Cardiac muscle cell (in vitro differentiated cells and primary cell): Measurements from ENCODE around the gene MARCHF10. TPM values are rescaled to one million over a fixed set of nuclear protein-coding genes. Genes with fewer than 3 reads are reported as not detected.

Experiments
- DNase-seq, 2 donors: peaks; one replicate each; pipeline versions ENCODE4 v3.0.0 to v3.0.0-alpha.2; 2010 to 2017; ENCODE audit warnings: low read depth in 1 of 2, low spot score in 1 of 2
- H3K27ac ChIP-seq: fragments of 200-600 bp; sonication (generic); 2 replicates; pipeline ENCODE4 v1.5.1; 2016
- H3K27me3 ChIP-seq: fragments of 200-600 bp; sonication (generic); 2 replicates; pipeline ENCODE4 v1.6.0; 2016; ENCODE audit warnings: control low read depth
- H3K36me3 ChIP-seq: fragments of 200-600 bp; sonication (generic); 2 replicates; pipeline ENCODE4 v1.5.1; 2016; ENCODE audit warnings: control low read depth
- H3K4me1 ChIP-seq: fragments of 200-600 bp; sonication (generic); 2 replicates; pipeline ENCODE4 v1.8.1; 2017; ENCODE audit warnings: low read depth, mild to moderate bottlenecking, mixed run types
- H3K4me3 ChIP-seq: fragments of 200-600 bp; sonication (generic); 2 replicates; pipeline ENCODE4 v1.5.1; 2016; ENCODE audit warnings: mild to moderate bottlenecking
- H3K9me3 ChIP-seq: fragments of 200-600 bp; sonication (generic); 2 replicates; pipeline ENCODE4 v1.5.1; 2017; ENCODE audit warnings: low read depth, mild to moderate bottlenecking, control low read depth
- CTCF ChIP-seq: IDR thresholded peaks from 2 replicates; pipeline ENCODE4 v1.5.1; 2012; ENCODE audit warnings: low read depth, mild to moderate bottlenecking, low read length
- polyA plus RNA-seq: library from polyadenylated mRNA; unstranded; fragments of >200 nt; fragmentation: Nextera tagmentation; extraction: Ambion mirVana; gene quantifications from 2 replicates; pipeline ENCODE4 v1.2.1, GENCODE V29; 2016
- total RNA-seq: library from RNA; depleted of rRNA; stranded (reverse); fragments of >200 nt; gene quantifications from 2 replicates; pipeline ENCODE4 v1.2.3, GENCODE V29; 2016

MARCHF10 gene
- total and polyA plus RNA-seq, 2 experiments from 2014 or later = 0.77 to 1.1 TPM

- Histone ChIP-seq H3K27ac (no peak overlapping the region), H3K4me1 (peaks cover 29% of the 10 kb centered on the region), H3K4me3 (no peak overlapping the region), H3K36me3 (no peaks in the 10 kb centered on the region), H3K27me3 (no peaks in the 10 kb centered on the region), H3K9me3 (no peaks in the 10 kb centered on the region)
- peak; percentile 34 for TF ChIP-seq CTCF
- DNase-seq = no peak
Observed at GRCh38 chr17:62720126-62720850, 87.8 kb downstream of the MARCHF10 start.

- Histone ChIP-seq H3K36me3 (no peaks in the 10 kb centered on the region), H3K27me3 (no peaks in the 10 kb centered on the region), H3K9me3 (no peaks in the 10 kb centered on the region), H3K4me1 (peaks cover 25% of the 10 kb centered on the region), H3K4me3 (no peak overlapping the region), H3K27ac (no peak overlapping the region)
- TF ChIP-seq CTCF = no peak
- DNase-seq = no peak
Observed at GRCh38 chr17:62719586-62719985, 88.5 kb downstream of the MARCHF10 start.

GRCh38 chr17:62718429-62718828 is 89.7 kb downstream of the MARCHF10 start:
- TF ChIP-seq CTCF = no peak
- H3K36me3 ChIP-seq = no peaks in the 10 kb centered on the region
- H3K27ac ChIP-seq = peak overlapping the region; percentile 54
- H3K4me3 ChIP-seq = no peak overlapping the region
- H3K4me1 ChIP-seq = peaks cover 31% of the 10 kb centered on the region
- H3K27me3 ChIP-seq = no peaks in the 10 kb centered on the region
- no peaks in the 10 kb centered on the region for H3K9me3 ChIP-seq
- DNase-seq = peak; percentile 67 to 68

- Histone ChIP-seq H3K36me3 (no peaks in the 10 kb centered on the region), H3K9me3 (no peaks in the 10 kb centered on the region), H3K27ac (peak overlapping the region; percentile 50), H3K4me1 (peaks cover 35% of the 10 kb centered on the region), H3K4me3 (no peak overlapping the region), H3K27me3 (no peaks in the 10 kb centered on the region)
- no peak for DNase-seq
- TF ChIP-seq CTCF = no peak
Observed at GRCh38 chr17:62717889-62718288, 90.2 kb downstream of the MARCHF10 start.

GRCh38 chr17:62717589-62717855 is 90.6 kb downstream of the MARCHF10 start:
- TF ChIP-seq CTCF = no peak
- no peak for DNase-seq
- Histone ChIP-seq H3K27me3 (no peaks in the 10 kb centered on the region), H3K4me3 (no peak overlapping the region), H3K27ac (no peak overlapping the region), H3K9me3 (no peaks in the 10 kb centered on the region), H3K36me3 (no peaks in the 10 kb centered on the region), H3K4me1 (peaks cover 36% of the 10 kb centered on the region)
